Measurements from ENCODE around the gene AP3B2. TPM values are rescaled to one million over a fixed set of nuclear protein-coding genes. Genes with fewer than 3 reads are reported as not detected.

AP3B2 gene
- total and polyA plus RNA-seq, 7 experiments from 2014 or later: 0.35 to 1.2 (median 0.76) TPM; not detected in 1

DNA sequence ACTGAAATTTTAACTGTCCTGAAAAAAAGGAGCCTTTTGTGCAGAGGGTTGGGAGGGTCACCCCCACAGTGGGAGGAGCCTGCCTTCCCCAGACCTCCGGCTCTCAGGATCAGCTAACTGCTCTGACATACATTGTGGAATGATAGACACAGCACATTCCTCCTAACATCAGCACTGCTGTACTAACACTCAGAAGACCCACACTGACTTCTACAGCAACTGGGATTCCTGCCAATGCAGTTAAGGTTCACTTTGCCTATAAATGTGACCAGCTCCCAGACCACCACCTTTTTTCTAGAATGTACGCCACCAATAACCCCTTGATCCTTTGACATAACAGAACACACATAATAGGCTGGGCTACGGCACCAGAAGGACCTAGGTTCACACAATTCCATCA, 65.7 kb downstream of the AP3B2 start:
- intact Hi-C loops (cut with micrococcal nuclease): loop anchor here in 1 of 2 donors (10.0 kb wide), 1 partner anchor 99 kb away; the partner anchor contains the start of gene RPS17
- Mint-ChIP-seq H3K9me3 (peaks cover 0 to 1% (median 0%) of the 10 kb centered on the region in 11 donors), H3K4me3 (no peak overlapping the region), H3K36me3 (peaks cover 0 to 2% (median 0%) of the 10 kb centered on the region in 5 donors), H3K27me3 (peaks cover 47 to 72% (median 65%) of the 10 kb centered on the region in 5 donors), H3K27ac (no peak overlapping the region), H3K4me1 (peaks cover 0 to 9% (median 4%) of the 10 kb centered on the region in 7 donors)
- DNase-seq (no peak), ATAC-seq (no peak)
- ChIA-PET POLR2A (no interaction called here), CTCF (interaction anchor here (0.6 kb wide), 1 partner anchor 19 kb away, joined by 8 read pairs; no protein-coding TSS in a partner anchor)
- Histone ChIP-seq H3K9me3 (ENCODE audit: control insufficient read depth in 2 of 3, low read length in 3 of 3) (no peaks in the 10 kb centered on the region), H3K27ac (ENCODE audit: low read depth, low read length) (no peak overlapping the region), H3K27me3 (ENCODE audit: control insufficient read depth in 2 of 2, insufficient read depth in 2 of 2, low read length in 2 of 2) (peaks cover 5 to 19% of the 10 kb centered on the region in 2 donors), H3K4me3 (ENCODE audit: low read length) (no peak overlapping the region), H3K4me1 (ENCODE audit: control insufficient read depth in 2 of 2, insufficient read depth in 2 of 2, low read length in 2 of 2) (peaks cover 0 to 14% of the 10 kb centered on the region in 2 donors), H3K36me3 (ENCODE audit: control insufficient read depth in 2 of 3, insufficient read depth in 3 of 3, low read length in 3 of 3) (no peaks in the 10 kb centered on the region)

DNA sequence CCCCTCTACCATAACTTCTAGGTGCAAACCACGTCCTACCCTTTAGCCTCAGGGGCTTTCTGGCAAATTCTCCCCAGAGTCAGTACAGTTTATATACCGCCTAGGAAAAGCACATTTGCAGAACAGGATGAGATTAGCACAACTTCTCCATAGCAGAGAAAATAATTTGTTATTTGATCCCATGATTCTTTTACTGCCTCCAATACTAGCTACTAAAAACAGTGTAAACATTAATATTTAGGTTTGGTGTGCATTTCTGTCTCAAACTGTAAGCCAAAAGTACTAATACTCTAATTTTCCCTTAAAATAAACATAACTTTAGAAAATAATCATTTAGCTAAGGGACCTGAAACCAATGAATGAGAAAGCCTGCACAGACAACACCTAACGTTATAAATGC, 67.0 kb downstream of the AP3B2 start:
- Histone ChIP-seq H3K27ac (ENCODE audit: low read depth, low read length) (no peak overlapping the region), H3K27me3 (ENCODE audit: control insufficient read depth in 2 of 2, insufficient read depth in 2 of 2, low read length in 2 of 2) (peaks cover 5 to 19% of the 10 kb centered on the region in 2 donors), H3K9me3 (ENCODE audit: control insufficient read depth in 2 of 3, low read length in 3 of 3) (no peaks in the 10 kb centered on the region), H3K4me1 (ENCODE audit: control insufficient read depth in 2 of 2, insufficient read depth in 2 of 2, low read length in 2 of 2) (peaks cover 0 to 14% of the 10 kb centered on the region in 2 donors), H3K36me3 (ENCODE audit: control insufficient read depth in 2 of 3, insufficient read depth in 3 of 3, low read length in 3 of 3) (no peaks in the 10 kb centered on the region), H3K4me3 (ENCODE audit: low read length) (no peak overlapping the region)
- DNase-seq (no peak), ATAC-seq (no peak)
- Mint-ChIP-seq H3K27ac (no peak overlapping the region), H3K27me3 (peaks cover 53 to 69% (median 62%) of the 10 kb centered on the region in 5 donors), H3K9me3 (peaks cover 0 to 1% (median 0%) of the 10 kb centered on the region in 11 donors), H3K36me3 (peaks cover 0 to 2% (median 0%) of the 10 kb centered on the region in 5 donors), H3K4me3 (no peak overlapping the region), H3K4me1 (peaks cover 0 to 6% (median 4%) of the 10 kb centered on the region in 7 donors)
- intact Hi-C loops (cut with micrococcal nuclease): loop anchor here in 1 of 2 donors (10.0 kb wide), 1 partner anchor 98 kb away; the partner anchor contains the start of gene RPS17
- ChIA-PET CTCF (no interaction called here), POLR2A (no interaction called here)

DNA sequence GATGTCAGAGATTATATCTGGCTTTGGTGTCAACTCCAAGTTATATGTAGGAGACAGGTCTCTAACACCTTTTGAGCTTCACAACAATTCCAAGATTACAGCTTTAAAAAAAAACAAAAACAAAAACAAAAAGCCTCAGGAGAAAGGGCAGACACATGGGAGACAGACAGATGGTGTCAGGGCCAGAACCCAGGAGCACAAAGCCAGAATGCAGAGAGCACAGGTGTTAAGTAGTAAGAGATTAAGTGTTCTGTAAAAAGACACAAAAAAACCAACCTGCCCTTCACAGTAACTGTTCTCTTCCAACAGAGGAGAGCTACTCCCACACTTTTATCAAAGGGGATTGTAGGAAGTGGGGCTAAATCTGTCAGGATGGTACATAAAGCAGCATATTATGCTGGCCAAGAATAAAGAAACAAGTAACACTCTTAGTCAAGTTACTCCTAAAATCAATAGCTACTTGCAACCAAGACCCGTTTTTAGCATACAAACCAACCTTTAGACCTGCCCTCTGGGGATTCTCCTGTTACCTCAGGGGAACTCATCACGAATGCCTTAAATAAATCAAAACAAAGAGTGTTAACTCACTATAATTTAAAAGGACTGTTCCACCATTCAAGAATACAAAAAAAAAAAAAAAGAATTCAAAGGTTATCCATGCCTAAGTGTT, 68.4 kb downstream of the AP3B2 start:
- peaks cover 0 to 5% (median 3%) of the 10 kb centered on the region in 7 donors for H3K4me1 Mint-ChIP-seq
- intact Hi-C loops (cut with micrococcal nuclease): loop anchor here in 1 of 2 donors (10.0 kb wide), 1 partner anchor 96 kb away; the partner anchor contains the start of gene RPS17
- no peak for ATAC-seq
- H3K9me3 Mint-ChIP-seq: peaks cover 0 to 1% (median 0%) of the 10 kb centered on the region in 11 donors
- H3K27me3 ChIP-seq (ENCODE audit: control insufficient read depth in 2 of 2, insufficient read depth in 2 of 2, low read length in 2 of 2): peaks cover 5 to 19% of the 10 kb centered on the region in 2 donors
- no peak overlapping the region for H3K27ac Mint-ChIP-seq
- peaks cover 61 to 76% (median 73%) of the 10 kb centered on the region in 5 donors for H3K27me3 Mint-ChIP-seq
- H3K27ac ChIP-seq (ENCODE audit: low read depth, low read length): no peak overlapping the region
- peaks cover 0 to 2% (median 0%) of the 10 kb centered on the region in 5 donors for H3K36me3 Mint-ChIP-seq
- POLR2A ChIA-PET: no interaction called here
- H3K9me3 ChIP-seq (ENCODE audit: control insufficient read depth in 2 of 3, low read length in 3 of 3): no peaks in the 10 kb centered on the region
- DNase-seq: no peak
- H3K4me1 ChIP-seq (ENCODE audit: control insufficient read depth in 2 of 2, insufficient read depth in 2 of 2, low read length in 2 of 2): peaks cover 0 to 4% of the 10 kb centered on the region in 2 donors
- CTCF ChIA-PET: interaction anchor here (0.5 to 0.7 kb wide), 3 partner anchors 10 to 56 kb away, joined by 3 to 6 read pairs (median 4); no protein-coding TSS in a partner anchor
- H3K4me3 ChIP-seq (ENCODE audit: low read length): no peak overlapping the region
- no peaks in the 10 kb centered on the region for H3K36me3 ChIP-seq (ENCODE audit: control insufficient read depth in 2 of 3, insufficient read depth in 3 of 3, low read length in 3 of 3)
- no peak overlapping the region for H3K4me3 Mint-ChIP-seq

DNA sequence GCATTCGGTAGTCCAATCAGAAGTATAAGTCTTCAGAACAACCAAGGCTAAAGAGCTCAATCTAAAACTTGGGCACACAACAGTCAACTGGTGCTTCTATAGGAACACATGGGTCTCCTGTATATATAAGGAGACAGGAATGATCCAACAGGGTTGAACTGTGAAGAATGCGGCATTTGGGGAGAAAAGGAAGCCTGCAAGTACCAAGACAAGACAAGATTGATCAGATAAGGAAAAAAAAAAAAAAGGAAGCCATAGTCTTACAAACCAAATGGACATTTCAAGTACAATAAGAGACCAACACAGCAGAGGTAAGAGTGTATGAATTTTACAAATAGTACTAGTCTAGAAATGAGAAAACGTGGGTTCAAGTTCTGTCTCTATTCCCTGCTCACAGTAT, 69.0 kb downstream of the AP3B2 start:
- H3K4me3 Mint-ChIP-seq: no peak overlapping the region
- no peaks in the 10 kb centered on the region for H3K9me3 Mint-ChIP-seq
- DNase-seq: no peak
- H3K27ac Mint-ChIP-seq: no peak overlapping the region
- ATAC-seq: no peak
- no peak overlapping the region for H3K4me3 ChIP-seq (ENCODE audit: low read length)
- H3K36me3 Mint-ChIP-seq: no peaks in the 10 kb centered on the region
- H3K27me3 ChIP-seq (ENCODE audit: control insufficient read depth in 2 of 2, insufficient read depth in 2 of 2, low read length in 2 of 2): peaks cover 5 to 15% of the 10 kb centered on the region in 2 donors
- no peaks in the 10 kb centered on the region for H3K9me3 ChIP-seq (ENCODE audit: control insufficient read depth in 2 of 3, low read length in 3 of 3)
- ChIA-PET CTCF (no interaction called here), POLR2A (no interaction called here)
- H3K27me3 Mint-ChIP-seq: peaks cover 62 to 76% (median 74%) of the 10 kb centered on the region in 5 donors
- H3K36me3 ChIP-seq (ENCODE audit: control insufficient read depth in 2 of 3, insufficient read depth in 3 of 3, low read length in 3 of 3): no peaks in the 10 kb centered on the region
- intact Hi-C loops (cut with micrococcal nuclease): loop anchor here in 1 of 2 donors (10.0 kb wide), 1 partner anchor 96 kb away; the partner anchor contains the start of gene RPS17
- H3K27ac ChIP-seq (ENCODE audit: low read depth, low read length): no peak overlapping the region
- H3K4me1 Mint-ChIP-seq: no peaks in the 10 kb centered on the region
- H3K4me1 ChIP-seq (ENCODE audit: control insufficient read depth in 2 of 2, insufficient read depth in 2 of 2, low read length in 2 of 2): no peaks in the 10 kb centered on the region

DNA sequence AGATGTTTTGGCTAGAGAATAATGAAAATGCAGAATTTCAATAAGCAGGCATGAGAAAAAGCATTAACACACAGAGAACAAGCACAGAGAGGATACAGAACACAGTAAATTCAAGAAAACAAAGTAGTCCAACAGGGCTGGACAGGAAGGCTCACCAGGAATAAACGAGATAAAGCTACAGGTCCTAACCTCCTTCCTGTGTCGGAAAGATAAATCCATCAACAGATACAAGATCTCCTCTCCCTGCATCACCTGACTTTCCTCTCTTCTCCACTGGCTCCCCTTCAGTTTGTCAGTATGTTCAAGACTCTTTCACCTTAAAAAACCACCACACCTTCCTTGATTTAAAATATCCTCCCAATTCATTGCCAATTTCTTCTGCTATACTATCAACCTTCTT, 73.9 kb downstream of the AP3B2 start:
- Mint-ChIP-seq H3K9me3 (no peaks in the 10 kb centered on the region), H3K4me3 (no peak overlapping the region), H3K36me3 (no peaks in the 10 kb centered on the region), H3K27ac (no peak overlapping the region), H3K27me3 (peaks cover 33 to 52% (median 45%) of the 10 kb centered on the region in 5 donors), H3K4me1 (no peaks in the 10 kb centered on the region)
- Histone ChIP-seq H3K4me3 (ENCODE audit: low read length) (no peak overlapping the region), H3K4me1 (ENCODE audit: control insufficient read depth in 2 of 2, insufficient read depth in 2 of 2, low read length in 2 of 2) (no peaks in the 10 kb centered on the region), H3K27me3 (ENCODE audit: control insufficient read depth in 2 of 2, insufficient read depth in 2 of 2, low read length in 2 of 2) (no peaks in the 10 kb centered on the region), H3K27ac (ENCODE audit: low read depth, low read length) (no peak overlapping the region), H3K9me3 (ENCODE audit: control insufficient read depth in 2 of 3, low read length in 3 of 3) (no peaks in the 10 kb centered on the region), H3K36me3 (ENCODE audit: control insufficient read depth in 2 of 3, insufficient read depth in 3 of 3, low read length in 3 of 3) (no peaks in the 10 kb centered on the region)
- ChIA-PET CTCF (no interaction called here), POLR2A (no interaction called here)
- no peak for DNase-seq
- intact Hi-C loops (cut with micrococcal nuclease): no loop called here
- no peak for ATAC-seq

DNA sequence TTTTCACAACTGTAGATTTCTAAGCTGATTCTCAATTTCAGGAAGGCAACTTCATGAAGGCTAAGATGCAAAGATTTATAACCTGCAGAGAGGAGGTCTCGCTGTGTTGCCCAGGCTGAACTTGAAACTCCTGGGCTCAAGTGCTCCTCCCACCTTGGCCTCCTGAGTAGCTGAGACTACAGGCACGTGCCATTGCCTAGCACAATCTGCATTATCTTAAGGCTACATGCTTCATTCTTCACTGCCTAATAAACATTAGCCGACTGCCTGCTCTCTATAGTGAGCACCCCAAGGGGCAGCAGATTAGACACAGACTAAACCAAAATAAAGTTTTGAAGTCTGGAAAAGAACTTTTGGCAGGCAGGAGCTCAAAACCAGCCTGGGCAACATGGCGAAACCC, 79.6 kb downstream of the AP3B2 start:
- ChIA-PET CTCF (no interaction called here), POLR2A (no interaction called here)
- no peaks in the 10 kb centered on the region for H3K4me1 ChIP-seq (ENCODE audit: control insufficient read depth in 2 of 2, insufficient read depth in 2 of 2, low read length in 2 of 2)
- Mint-ChIP-seq H3K27me3 (peaks cover 0 to 12% (median 5%) of the 10 kb centered on the region in 5 donors), H3K9me3 (no peaks in the 10 kb centered on the region), H3K4me3 (no peak overlapping the region), H3K4me1 (no peaks in the 10 kb centered on the region), H3K27ac (no peak overlapping the region), H3K36me3 (no peaks in the 10 kb centered on the region)
- H3K27me3 ChIP-seq (ENCODE audit: control insufficient read depth in 2 of 2, insufficient read depth in 2 of 2, low read length in 2 of 2): no peaks in the 10 kb centered on the region
- ATAC-seq: no peak
- H3K9me3 ChIP-seq (ENCODE audit: control insufficient read depth in 2 of 3, low read length in 3 of 3): no peaks in the 10 kb centered on the region
- no peaks in the 10 kb centered on the region for H3K36me3 ChIP-seq (ENCODE audit: control insufficient read depth in 2 of 3, insufficient read depth in 3 of 3, low read length in 3 of 3)
- no peak overlapping the region for H3K27ac ChIP-seq (ENCODE audit: low read depth, low read length)
- DNase-seq: no peak
- intact Hi-C loops (cut with micrococcal nuclease): no loop called here
- no peak overlapping the region for H3K4me3 ChIP-seq (ENCODE audit: low read length)
